ENCODE results near the gene LTBP3. TPM values are rescaled to one million over a fixed set of nuclear protein-coding genes. Genes with fewer than 3 reads are reported as not detected.

Gene LTBP3
- total and polyA plus RNA-seq, 4 donors: 8.8 to 46.2 (median 17.0) TPM

DNA sequence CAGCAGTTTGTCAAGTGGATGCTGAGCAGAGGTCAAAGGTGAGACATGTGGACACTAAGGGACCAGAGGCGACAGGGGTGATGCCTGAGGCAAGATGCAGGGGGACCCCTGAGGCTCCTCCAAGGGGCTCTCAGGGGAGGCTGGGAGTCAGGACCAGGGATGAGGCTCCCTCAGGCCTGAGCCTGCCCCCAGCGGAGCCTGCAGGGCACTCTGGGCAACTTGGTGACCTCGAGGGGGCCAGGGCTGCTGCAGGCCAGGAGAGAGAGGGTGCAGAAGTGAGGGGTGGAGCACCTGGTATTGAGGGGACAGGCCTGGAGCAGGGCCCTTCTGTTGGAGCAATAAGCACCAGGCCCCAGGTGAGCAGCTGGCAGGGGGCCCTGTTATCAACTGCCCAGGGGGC, 23.8 kb upstream of the LTBP3 start:
- no peak for TF ChIP-seq HNF4G (IDR thresholded peaks at IDR 0.05)
- no peak for TF ChIP-seq JUND (IDR thresholded peaks at IDR 0.05)
- TF ChIP-seq EGR1 (IDR thresholded peaks at IDR 0.05; ENCODE audit: low read depth in 2 of 2): no peak
- no peak for TF ChIP-seq RXRA (IDR thresholded peaks at IDR 0.05)
- no peak for TF ChIP-seq GABPA (IDR thresholded peaks at IDR 0.05 in 1 of 2, conservative IDR thresholded peaks at IDR 0.05 in 1 of 2)
- TF ChIP-seq FOXA1 (IDR thresholded peaks at IDR 0.05): no peak
- no peak for TF ChIP-seq YY1 (IDR thresholded peaks at IDR 0.05)
- no peak for TF ChIP-seq FOXA2 (IDR thresholded peaks at IDR 0.05)
- TF ChIP-seq, protein P1, sequence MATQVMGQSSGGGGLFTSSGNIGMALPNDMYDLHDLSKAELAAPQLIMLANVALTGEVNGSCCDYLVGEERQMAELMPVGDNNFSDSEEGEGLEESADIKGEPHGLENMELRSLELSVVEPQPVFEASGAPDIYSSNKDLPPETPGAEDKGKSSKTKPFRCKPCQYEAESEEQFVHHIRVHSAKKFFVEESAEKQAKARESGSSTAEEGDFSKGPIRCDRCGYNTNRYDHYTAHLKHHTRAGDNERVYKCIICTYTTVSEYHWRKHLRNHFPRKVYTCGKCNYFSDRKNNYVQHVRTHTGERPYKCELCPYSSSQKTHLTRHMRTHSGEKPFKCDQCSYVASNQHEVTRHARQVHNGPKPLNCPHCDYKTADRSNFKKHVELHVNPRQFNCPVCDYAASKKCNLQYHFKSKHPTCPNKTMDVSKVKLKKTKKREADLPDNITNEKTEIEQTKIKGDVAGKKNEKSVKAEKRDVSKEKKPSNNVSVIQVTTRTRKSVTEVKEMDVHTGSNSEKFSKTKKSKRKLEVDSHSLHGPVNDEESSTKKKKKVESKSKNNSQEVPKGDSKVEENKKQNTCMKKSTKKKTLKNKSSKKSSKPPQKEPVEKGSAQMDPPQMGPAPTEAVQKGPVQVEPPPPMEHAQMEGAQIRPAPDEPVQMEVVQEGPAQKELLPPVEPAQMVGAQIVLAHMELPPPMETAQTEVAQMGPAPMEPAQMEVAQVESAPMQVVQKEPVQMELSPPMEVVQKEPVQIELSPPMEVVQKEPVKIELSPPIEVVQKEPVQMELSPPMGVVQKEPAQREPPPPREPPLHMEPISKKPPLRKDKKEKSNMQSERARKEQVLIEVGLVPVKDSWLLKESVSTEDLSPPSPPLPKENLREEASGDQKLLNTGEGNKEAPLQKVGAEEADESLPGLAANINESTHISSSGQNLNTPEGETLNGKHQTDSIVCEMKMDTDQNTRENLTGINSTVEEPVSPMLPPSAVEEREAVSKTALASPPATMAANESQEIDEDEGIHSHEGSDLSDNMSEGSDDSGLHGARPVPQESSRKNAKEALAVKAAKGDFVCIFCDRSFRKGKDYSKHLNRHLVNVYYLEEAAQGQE (IDR thresholded peaks at IDR 0.05): no peak
- TF ChIP-seq, protein P2, sequence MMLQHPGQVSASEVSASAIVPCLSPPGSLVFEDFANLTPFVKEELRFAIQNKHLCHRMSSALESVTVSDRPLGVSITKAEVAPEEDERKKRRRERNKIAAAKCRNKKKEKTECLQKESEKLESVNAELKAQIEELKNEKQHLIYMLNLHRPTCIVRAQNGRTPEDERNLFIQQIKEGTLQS (IDR thresholded peaks at IDR 0.05): no peak
- no peak for TF ChIP-seq RAD21 (IDR thresholded peaks at IDR 0.05)
- no peak for TF ChIP-seq HNF4A (conservative IDR thresholded peaks at IDR 0.05)
- TF ChIP-seq SP1 (IDR thresholded peaks at IDR 0.05): no peak
- TF ChIP-seq, protein P3, sequence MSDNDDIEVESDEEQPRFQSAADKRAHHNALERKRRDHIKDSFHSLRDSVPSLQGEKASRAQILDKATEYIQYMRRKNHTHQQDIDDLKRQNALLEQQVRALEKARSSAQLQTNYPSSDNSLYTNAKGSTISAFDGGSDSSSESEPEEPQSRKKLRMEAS (IDR thresholded peaks at IDR 0.05): no peak
- TF ChIP-seq NR2F2 (IDR thresholded peaks at IDR 0.05): no peak
- TF ChIP-seq, protein P4, sequence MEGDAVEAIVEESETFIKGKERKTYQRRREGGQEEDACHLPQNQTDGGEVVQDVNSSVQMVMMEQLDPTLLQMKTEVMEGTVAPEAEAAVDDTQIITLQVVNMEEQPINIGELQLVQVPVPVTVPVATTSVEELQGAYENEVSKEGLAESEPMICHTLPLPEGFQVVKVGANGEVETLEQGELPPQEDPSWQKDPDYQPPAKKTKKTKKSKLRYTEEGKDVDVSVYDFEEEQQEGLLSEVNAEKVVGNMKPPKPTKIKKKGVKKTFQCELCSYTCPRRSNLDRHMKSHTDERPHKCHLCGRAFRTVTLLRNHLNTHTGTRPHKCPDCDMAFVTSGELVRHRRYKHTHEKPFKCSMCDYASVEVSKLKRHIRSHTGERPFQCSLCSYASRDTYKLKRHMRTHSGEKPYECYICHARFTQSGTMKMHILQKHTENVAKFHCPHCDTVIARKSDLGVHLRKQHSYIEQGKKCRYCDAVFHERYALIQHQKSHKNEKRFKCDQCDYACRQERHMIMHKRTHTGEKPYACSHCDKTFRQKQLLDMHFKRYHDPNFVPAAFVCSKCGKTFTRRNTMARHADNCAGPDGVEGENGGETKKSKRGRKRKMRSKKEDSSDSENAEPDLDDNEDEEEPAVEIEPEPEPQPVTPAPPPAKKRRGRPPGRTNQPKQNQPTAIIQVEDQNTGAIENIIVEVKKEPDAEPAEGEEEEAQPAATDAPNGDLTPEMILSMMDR (IDR thresholded peaks at IDR 0.05; ENCODE audit: low read depth, low read length, missing input control): no peak
- TF ChIP-seq TAF1 (conservative IDR thresholded peaks at IDR 0.05): no peak
- TF ChIP-seq, protein P5, sequence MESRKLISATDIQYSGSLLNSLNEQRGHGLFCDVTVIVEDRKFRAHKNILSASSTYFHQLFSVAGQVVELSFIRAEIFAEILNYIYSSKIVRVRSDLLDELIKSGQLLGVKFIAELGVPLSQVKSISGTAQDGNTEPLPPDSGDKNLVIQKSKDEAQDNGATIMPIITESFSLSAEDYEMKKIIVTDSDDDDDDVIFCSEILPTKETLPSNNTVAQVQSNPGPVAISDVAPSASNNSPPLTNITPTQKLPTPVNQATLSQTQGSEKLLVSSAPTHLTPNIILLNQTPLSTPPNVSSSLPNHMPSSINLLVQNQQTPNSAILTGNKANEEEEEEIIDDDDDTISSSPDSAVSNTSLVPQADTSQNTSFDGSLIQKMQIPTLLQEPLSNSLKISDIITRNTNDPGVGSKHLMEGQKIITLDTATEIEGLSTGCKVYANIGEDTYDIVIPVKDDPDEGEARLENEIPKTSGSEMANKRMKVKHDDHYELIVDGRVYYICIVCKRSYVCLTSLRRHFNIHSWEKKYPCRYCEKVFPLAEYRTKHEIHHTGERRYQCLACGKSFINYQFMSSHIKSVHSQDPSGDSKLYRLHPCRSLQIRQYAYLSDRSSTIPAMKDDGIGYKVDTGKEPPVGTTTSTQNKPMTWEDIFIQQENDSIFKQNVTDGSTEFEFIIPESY (IDR thresholded peaks at IDR 0.05): no peak
- Histone ChIP-seq H3K27me3 (ENCODE audit: control insufficient read depth in 4 of 4, insufficient read depth in 4 of 4, low read length in 3 of 4) (no peaks in the 10 kb centered on the region), H3K9me3 (ENCODE audit: control insufficient read depth in 4 of 4, low read length in 3 of 4) (no peaks in the 10 kb centered on the region), H3K9ac (ENCODE audit: low read depth in 1 of 2, low read length in 2 of 2) (no peak overlapping the region), H3K27ac (ENCODE audit: low read depth in 1 of 2, low read length in 2 of 2) (no peak overlapping the region), H3K36me3 (ENCODE audit: control insufficient read depth in 4 of 4, insufficient read depth in 3 of 4, low read depth in 1 of 4, low read length in 3 of 4) (peaks cover 0 to 7% (median 2%) of the 10 kb centered on the region in 4 donors), H3K4me1 (ENCODE audit: control insufficient read depth in 4 of 4, insufficient read depth in 4 of 4, low read length in 3 of 4) (peaks cover 0 to 9% (median 5%) of the 10 kb centered on the region in 4 donors), H3K4me3 (ENCODE audit: low read depth in 1 of 3, low read length in 3 of 3) (no peak overlapping the region)
- DNase-seq (ENCODE audit: low spot score): no peak
- WGBS: 90% methylated on average over 3 of the region's 3 CpGs

All from liver (tissue), 9 donors.